Ovary (tissue), 3 donors: ENCODE data around the gene SLC25A47.

ENCODE experiments used
- POLR2A ChIP-seq: fragments of 450-650 bp; IDR thresholded peaks from one replicate; pipeline ENCODE4 v1.6.1; 2017; ENCODE audit warnings: antibody characterized with exemption, mild to moderate bottlenecking, moderate library complexity
- TF ChIP-seq, protein P1 (sequence below), 3 donors: fragments of 450-650 bp in 2 of 3; fragments of 200-600 bp in 1 of 3; IDR thresholded peaks; one replicate each; pipeline versions ENCODE4 v1.5.1 to v1.8.0; 2016 to 2022; ENCODE audit warnings: antibody characterized with exemption in 3 of 3, mild to moderate bottlenecking in 1 of 3
- donor health status: DM: no; HTN: no; CAD: no.

DNA sequence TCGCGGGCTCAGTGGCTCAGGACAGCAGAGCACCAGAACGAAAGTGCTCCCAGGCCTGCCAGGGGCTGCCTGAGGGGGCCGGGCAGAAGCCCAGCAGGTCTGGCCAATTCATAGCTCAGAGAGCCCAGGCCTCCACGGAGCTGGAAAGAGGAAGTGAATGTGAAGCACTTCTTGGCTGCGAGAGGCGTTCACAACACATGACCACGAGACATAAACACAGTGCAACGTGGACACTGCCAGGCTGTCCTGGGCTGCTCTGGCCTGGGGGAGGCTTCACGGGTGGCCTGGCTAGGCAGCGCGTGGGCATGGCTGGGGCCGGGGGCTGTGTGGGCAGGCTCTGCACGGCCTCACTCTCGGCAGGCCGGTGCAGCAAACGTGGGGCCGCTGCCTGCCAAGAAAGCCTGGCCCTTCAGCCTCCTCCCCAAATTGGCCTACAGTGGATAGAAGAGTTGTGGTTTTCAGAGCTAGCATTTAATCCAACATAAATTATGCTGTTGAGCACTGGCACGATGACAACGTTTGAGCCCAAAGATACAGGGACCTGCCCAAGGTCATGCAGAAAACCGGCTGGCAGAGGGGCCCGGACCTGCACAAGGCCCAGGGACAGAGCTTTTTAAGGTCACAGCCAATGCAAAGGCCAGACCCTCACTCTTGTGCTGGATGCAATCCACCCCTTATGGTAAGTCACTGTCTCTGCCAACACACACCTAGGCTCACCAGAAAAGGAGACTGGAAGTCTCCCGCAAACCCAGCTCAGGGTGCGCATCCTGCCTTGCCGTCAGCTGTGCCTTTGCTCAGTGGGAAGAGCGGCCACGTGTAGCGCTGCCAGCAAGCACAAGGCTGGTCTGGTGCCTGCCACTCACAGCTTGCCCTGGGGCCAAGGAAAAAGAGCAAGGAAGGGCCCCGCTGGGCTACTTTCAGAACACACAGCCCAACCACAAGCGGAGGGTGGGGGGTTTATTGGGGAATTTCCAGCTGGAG lies 25.5 kb upstream of the SLC25A47 start:
- TF ChIP-seq POLR2A: no peak
- TF ChIP-seq, protein P1, sequence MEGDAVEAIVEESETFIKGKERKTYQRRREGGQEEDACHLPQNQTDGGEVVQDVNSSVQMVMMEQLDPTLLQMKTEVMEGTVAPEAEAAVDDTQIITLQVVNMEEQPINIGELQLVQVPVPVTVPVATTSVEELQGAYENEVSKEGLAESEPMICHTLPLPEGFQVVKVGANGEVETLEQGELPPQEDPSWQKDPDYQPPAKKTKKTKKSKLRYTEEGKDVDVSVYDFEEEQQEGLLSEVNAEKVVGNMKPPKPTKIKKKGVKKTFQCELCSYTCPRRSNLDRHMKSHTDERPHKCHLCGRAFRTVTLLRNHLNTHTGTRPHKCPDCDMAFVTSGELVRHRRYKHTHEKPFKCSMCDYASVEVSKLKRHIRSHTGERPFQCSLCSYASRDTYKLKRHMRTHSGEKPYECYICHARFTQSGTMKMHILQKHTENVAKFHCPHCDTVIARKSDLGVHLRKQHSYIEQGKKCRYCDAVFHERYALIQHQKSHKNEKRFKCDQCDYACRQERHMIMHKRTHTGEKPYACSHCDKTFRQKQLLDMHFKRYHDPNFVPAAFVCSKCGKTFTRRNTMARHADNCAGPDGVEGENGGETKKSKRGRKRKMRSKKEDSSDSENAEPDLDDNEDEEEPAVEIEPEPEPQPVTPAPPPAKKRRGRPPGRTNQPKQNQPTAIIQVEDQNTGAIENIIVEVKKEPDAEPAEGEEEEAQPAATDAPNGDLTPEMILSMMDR (IDR thresholded peaks at IDR 0.05): no peak
